AG09319 (cell line): ENCODE measurements around the gene OCIAD1.
"Not testable (repeated sequence)": the region's sequence is repeated elsewhere in the genome, so short reads cannot be mapped to it uniquely, and the experiment has no call there.

Experiments used
- DNase-seq: peaks from one replicate; pipeline ENCODE4 v3.0.0-alpha.2; 2010; ENCODE audit warnings: low read depth; ENCODE audit errors: extremely low read depth
- CTCF ChIP-seq: IDR thresholded peaks from 2 replicates; pipeline ENCODE4 v1.5.1; 2011; ENCODE audit warnings: low read depth, mild to moderate bottlenecking, inconsistent platforms, low read length, moderate library complexity

OCIAD1 gene

GRCh38 chr4:48853604-48854394 lies 22.9 kb downstream of the OCIAD1 start:
- DNase-seq = no peak
- TF ChIP-seq CTCF = no peak

- no peak for DNase-seq
- no peak for TF ChIP-seq CTCF
These were observed 23.5 kb downstream of the OCIAD1 start for GRCh38 chr4:48854395-48854683.

GRCh38 chr4:48854982-48855381 lies 24.1 kb downstream of the OCIAD1 start:
- TF ChIP-seq CTCF = no peak

GRCh38 chr4:48858130-48858529 lies 27.2 kb downstream of the OCIAD1 start:
- TF ChIP-seq CTCF = no peak
- DNase-seq = no peak

More at GRCh38 chr4:48854982-48855381, 24.1 kb downstream of the OCIAD1 start:
- DNase-seq = no peak

GRCh38 chr4:48862038-48862437 lies 31.1 kb downstream of the OCIAD1 start:
- DNase-seq = no peak
- TF ChIP-seq CTCF = no peak

- no peak for DNase-seq
- no peak for TF ChIP-seq CTCF
These were observed 31.8 kb downstream of the OCIAD1 start for GRCh38 chr4:48862661-48863060.

- TF ChIP-seq CTCF = no peak
- DNase-seq = no peak
These were observed 32.8 kb downstream of the OCIAD1 start for GRCh38 chr4:48863728-48864127.

- DNase-seq = not testable (repeated sequence)
These were observed 33.8 kb downstream of the OCIAD1 start for GRCh38 chr4:48864696-48865095.
